A673 (cell line): Measurements from ENCODE around the gene NT5C2. TPM values are rescaled to one million over a fixed set of nuclear protein-coding genes. Genes with fewer than 3 reads are reported as not detected.

Experiments
- BruUV-seq: library from RNA; stranded (reverse); fragments of 400-500 nt; replicated peaks from 2 replicates; lab custom pipeline; 2021; lab: Mats Ljungman, UMichigan
- CTCF ChIA-PET: fragments of 300-600 bp; sonication (Branson Sonifier 250); formaldehyde crosslinking; loops from one replicate; lab custom pipeline; 2022; ENCODE audit warnings: antibody characterized with exemption; lab: Charles Lee
- POLR2A ChIA-PET: fragments of 300-600 bp; sonication (Branson Sonifier 250); formaldehyde crosslinking; loops from one replicate; lab custom pipeline; 2022; ENCODE audit warnings: antibody characterized with exemption; ENCODE audit not compliant: low non-redundant PET; lab: Charles Lee
- DNase-seq: peaks from one replicate; pipeline ENCODE4 v3.0.0-alpha.2; 2015; ENCODE audit warnings: low spot score
- H3K27ac ChIP-seq: fragments of 200-600 bp; sonication (generic); 2 replicates; pipeline ENCODE4 v1.5.1; 2016; ENCODE audit warnings: mixed run types, low read depth, mild to moderate bottlenecking, mixed read lengths, antibody characterized with exemption, low read length; ENCODE audit not compliant: poor library complexity, severe bottlenecking
- H3K27me3 ChIP-seq: fragments of 200-600 bp; sonication (generic); replicated peaks from 2 replicates; pipeline ENCODE4 v1.6.1; 2017; ENCODE audit warnings: mixed run types, low read depth, mild to moderate bottlenecking, mixed read lengths, antibody characterized with exemption, low read length; ENCODE audit not compliant: insufficient read depth, poor library complexity
- H3K36me3 ChIP-seq: fragments of 200-600 bp; sonication (generic); 2 replicates; pipeline ENCODE4 v1.6.1; 2016; ENCODE audit warnings: mixed run types, mild to moderate bottlenecking, mixed read lengths, antibody characterized with exemption, low read length; ENCODE audit not compliant: insufficient read depth, poor library complexity, severe bottlenecking
- H3K4me1 ChIP-seq: fragments of 200-600 bp; sonication (generic); 2 replicates; pipeline ENCODE4 v1.6.1; 2017; ENCODE audit warnings: mixed run types, mild to moderate bottlenecking, mixed read lengths, antibody characterized with exemption, low read length; ENCODE audit not compliant: insufficient read depth, poor library complexity, severe bottlenecking
- H3K4me3 ChIP-seq: fragments of 200-600 bp; sonication (generic); 2 replicates; pipeline ENCODE4 v1.5.1; 2016; ENCODE audit warnings: low read depth, mixed run types, mild to moderate bottlenecking, mixed read lengths, low read length; ENCODE audit not compliant: poor library complexity, severe bottlenecking
- H3K9me3 ChIP-seq: fragments of 200-600 bp; sonication (generic); 2 replicates; pipeline ENCODE4 v1.6.1; 2016; ENCODE audit warnings: mixed run types, low read depth, mild to moderate bottlenecking, mixed read lengths, antibody characterized with exemption, low read length; ENCODE audit not compliant: poor library complexity, severe bottlenecking
- CTCF ChIP-seq: fragments of 300-800, 200-600 bp; sonication (generic); conservative IDR thresholded peaks from 2 replicates; pipeline ENCODE4 v1.5.1; 2017; ENCODE audit warnings: low read depth, mild to moderate bottlenecking, antibody characterized with exemption, low read length, moderate library complexity, mixed read lengths
- EZH2 ChIP-seq: fragments of 200-600 bp; sonication (generic); IDR thresholded peaks from 2 replicates; pipeline ENCODE4 v1.6.1; 2017; ENCODE audit warnings: borderline replicate concordance, low read depth, mild to moderate bottlenecking, mixed read lengths, antibody characterized with exemption, low read length; ENCODE audit not compliant: poor library complexity, severe bottlenecking
- intact Hi-C: fragments of 100-400 bp; cut with micrococcal nuclease; formaldehyde crosslinking; loops from one replicate; pipeline ENCODE4 v1.10.0; 2022; ENCODE audit not compliant: unreplicated experiment
- total RNA-seq: library from RNA; stranded (reverse); gene quantifications from 2 replicates; pipeline ENCODE4 v1.2.3, GENCODE V29; 2021

The NT5C2 gene
- total RNA-seq, 1 experiment from 2014 or later, result 61.8 TPM

- TF ChIP-seq CTCF (no peak), EZH2 (no peak)
- H3K4me3 ChIP-seq, result no peak overlapping the region
- H3K27me3 ChIP-seq, result no peaks in the 10 kb centered on the region
- BruUV-seq, result no TSS peak
- peaks cover 7% of the 10 kb centered on the region for H3K4me1 ChIP-seq
- no peaks in the 10 kb centered on the region for H3K36me3 ChIP-seq
- ChIA-PET CTCF (no interaction called here), POLR2A (no interaction called here)
- no peak for DNase-seq
- intact Hi-C loops, result no loop called here
- H3K27ac ChIP-seq, result no peak overlapping the region
- no peaks in the 10 kb centered on the region for H3K9me3 ChIP-seq
Observed at GRCh38 chr10:103038570-103038969, 154.5 kb downstream of the NT5C2 start.

Other genes starting within 250 kb of the NT5C2 start
- not detected in 2 replicates for gene RPEL1, start 52.6 kb upstream of the NT5C2 start, total RNA-seq
- 14.1 and 16.2 TPM in 2 replicates for gene INA, start 83.9 kb upstream of the NT5C2 start, total RNA-seq
- gene PCGF6, start 157.9 kb upstream of the NT5C2 start, total RNA-seq, result 22.5 and 25.3 TPM in 2 replicates
- gene TAF5, start 174.7 kb upstream of the NT5C2 start, total RNA-seq, result 13.6 and 13.7 TPM in 2 replicates
- gene ATP5MK, start 203.2 kb upstream of the NT5C2 start, total RNA-seq, result 393 and 426 TPM in 2 replicates
- 68.6 and 78.1 TPM in 2 replicates for gene PDCD11, start 203.4 kb upstream of the NT5C2 start, total RNA-seq